GM12892 (cell line): ENCODE measurements around the gene WDR7.

Experiments
- POLR2AphosphoS5 ChIP-seq: IDR thresholded peaks from 2 replicates; pipeline ENCODE4 v1.6.1; 2011; ENCODE audit warnings: low read depth, low read length, control low read depth
- TAF1 ChIP-seq: IDR thresholded peaks from 2 replicates; pipeline ENCODE4 v1.6.1; 2011; ENCODE audit warnings: low read depth, mild to moderate bottlenecking, control low read depth, low read length, borderline replicate concordance

GRCh38 chr18:56933472-56933871 is 282.3 kb downstream of the WDR7 start:
- TF ChIP-seq POLR2AphosphoS5 (no peak), TAF1 (no peak)
